NB4 (cell line): ENCODE measurements around the gene SIGLEC1.

Experiments
- CTCF ChIP-seq: IDR thresholded peaks from one replicate; pipeline ENCODE4 v1.5.1; 2012; ENCODE audit warnings: low read depth, low read length
- POLR2A ChIP-seq: IDR thresholded peaks from 2 replicates; pipeline ENCODE4 v1.6.1; 2011; ENCODE audit warnings: mild to moderate bottlenecking; ENCODE audit not compliant: insufficient read length; ENCODE audit errors: extremely low read depth

DNA sequence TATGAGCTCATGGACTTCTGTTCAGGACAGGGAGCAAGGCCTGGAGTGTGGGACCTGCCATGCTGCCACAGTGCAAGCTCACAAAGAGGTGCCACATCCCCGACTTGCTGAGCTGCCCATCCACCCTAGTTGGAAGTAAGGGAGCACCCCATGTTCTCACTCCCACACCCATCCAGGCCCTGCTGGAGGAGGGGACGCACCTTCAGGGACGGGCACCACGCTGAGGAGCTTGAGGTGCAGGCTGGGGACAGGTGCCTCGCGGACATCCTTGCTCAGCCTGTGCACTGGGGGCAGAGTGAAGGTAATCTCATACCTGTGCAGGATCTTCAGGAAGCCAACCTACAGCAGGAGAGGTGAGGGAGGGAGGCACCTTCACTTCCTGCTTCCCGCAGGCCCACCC is 42.9 kb upstream of the SIGLEC1 start:
- TF ChIP-seq CTCF (no peak), POLR2A (no peak)
